NOMO-1 treated with DMSO at 0.1 percent for 48 hours (cell line): Measurements from ENCODE around the gene SNAP29.
A peak's percentile ranks its signal among the peaks of the same experiment; 100 is the strongest.

ENCODE experiments used
- DNase-seq: peaks from one replicate; lab custom pipeline; 2025; ENCODE audit not compliant: unreplicated experiment; lab: John Stamatoyannopoulos, UW

SNAP29 gene

GRCh38 chr22:20865875-20866445, 7.2 kb downstream of the SNAP29 start:
- DNase-seq, result no peak

GRCh38 chr22:20866736-20867135, 7.9 kb downstream of the SNAP29 start:
- DNase-seq, result no peak

GRCh38 chr22:20867179-20868024, 8.6 kb downstream of the SNAP29 start:
- peak; percentile 20 for DNase-seq

GRCh38 chr22:20868025-20868962, 9.5 kb downstream of the SNAP29 start:
- DNase-seq, result no peak

GRCh38 chr22:20869234-20869633, 10.4 kb downstream of the SNAP29 start:
- DNase-seq, result no peak

GRCh38 chr22:20873214-20873613, 14.4 kb downstream of the SNAP29 start:
- DNase-seq, result no peak

- DNase-seq, result no peak
Observed at GRCh38 chr22:20875296-20875695, 16.5 kb downstream of the SNAP29 start.

- DNase-seq, result no peak
Observed at GRCh38 chr22:20877715-20878114, 18.9 kb downstream of the SNAP29 start.

- DNase-seq, result no peak
Observed at GRCh38 chr22:20881231-20881630, 22.4 kb downstream of the SNAP29 start.

- DNase-seq, result no peak
Observed at GRCh38 chr22:20881869-20882815, 23.3 kb downstream of the SNAP29 start.

- no peak for DNase-seq
Observed at GRCh38 chr22:20882855-20883254, 24.0 kb downstream of the SNAP29 start.

GRCh38 chr22:20884454-20884853, 25.6 kb downstream of the SNAP29 start:
- no peak for DNase-seq

- no peak for DNase-seq
Observed at GRCh38 chr22:20885017-20885556, 26.3 kb downstream of the SNAP29 start.

- DNase-seq, result peak; percentile 62
Observed at GRCh38 chr22:20885557-20886323, 26.9 kb downstream of the SNAP29 start.

- DNase-seq, result no peak
Observed at GRCh38 chr22:20887375-20887774, 28.6 kb downstream of the SNAP29 start.

GRCh38 chr22:20889025-20889704, 30.4 kb downstream of the SNAP29 start:
- no peak for DNase-seq

GRCh38 chr22:20889904-20890540, 31.2 kb downstream of the SNAP29 start:
- no peak for DNase-seq

GRCh38 chr22:20890975-20891374, 32.2 kb downstream of the SNAP29 start:
- no peak for DNase-seq
